HG03342 (cell line): ENCODE results near the gene AKR7A2.
"Not testable (repeated sequence)": the region's sequence is repeated elsewhere in the genome, so short reads cannot be mapped to it uniquely, and the experiment has no call there.

Source experiments
- ATAC-seq: cut with Tn5 transposase; IDR thresholded peaks from one replicate; pipeline ENCODE4 v1.9.1; 2021; ENCODE audit warnings: mild to moderate bottlenecking, moderate library complexity; ENCODE audit not compliant: unreplicated experiment

Gene AKR7A2

DNA sequence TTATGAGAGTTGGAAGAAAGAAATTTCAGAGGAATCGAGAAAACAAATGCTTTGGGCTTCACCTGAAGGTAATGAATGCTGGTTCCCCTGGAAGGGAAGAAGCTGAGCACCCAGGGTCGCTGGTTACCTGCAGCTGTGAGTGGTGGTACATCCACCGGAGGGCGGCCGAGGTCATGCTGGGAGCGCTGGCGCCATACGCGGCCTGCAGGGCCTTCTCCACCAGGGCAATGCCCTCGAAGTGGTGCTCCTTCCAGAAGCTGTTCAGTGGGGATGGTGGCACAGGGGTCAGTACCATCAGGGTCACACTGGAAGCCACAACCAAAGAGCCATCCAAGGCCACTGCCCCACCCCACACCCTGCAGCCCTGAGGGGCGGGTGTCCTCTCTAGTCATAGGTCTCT, 43.5 kb downstream of the AKR7A2 start:
- no peak for ATAC-seq

- ATAC-seq = no peak
Measured at GRCh38 chr1:19262744-19263143, 49.2 kb downstream of the AKR7A2 start.

- ATAC-seq = no peak
Measured at GRCh38 chr1:19262047-19262446, 49.9 kb downstream of the AKR7A2 start.

DNA sequence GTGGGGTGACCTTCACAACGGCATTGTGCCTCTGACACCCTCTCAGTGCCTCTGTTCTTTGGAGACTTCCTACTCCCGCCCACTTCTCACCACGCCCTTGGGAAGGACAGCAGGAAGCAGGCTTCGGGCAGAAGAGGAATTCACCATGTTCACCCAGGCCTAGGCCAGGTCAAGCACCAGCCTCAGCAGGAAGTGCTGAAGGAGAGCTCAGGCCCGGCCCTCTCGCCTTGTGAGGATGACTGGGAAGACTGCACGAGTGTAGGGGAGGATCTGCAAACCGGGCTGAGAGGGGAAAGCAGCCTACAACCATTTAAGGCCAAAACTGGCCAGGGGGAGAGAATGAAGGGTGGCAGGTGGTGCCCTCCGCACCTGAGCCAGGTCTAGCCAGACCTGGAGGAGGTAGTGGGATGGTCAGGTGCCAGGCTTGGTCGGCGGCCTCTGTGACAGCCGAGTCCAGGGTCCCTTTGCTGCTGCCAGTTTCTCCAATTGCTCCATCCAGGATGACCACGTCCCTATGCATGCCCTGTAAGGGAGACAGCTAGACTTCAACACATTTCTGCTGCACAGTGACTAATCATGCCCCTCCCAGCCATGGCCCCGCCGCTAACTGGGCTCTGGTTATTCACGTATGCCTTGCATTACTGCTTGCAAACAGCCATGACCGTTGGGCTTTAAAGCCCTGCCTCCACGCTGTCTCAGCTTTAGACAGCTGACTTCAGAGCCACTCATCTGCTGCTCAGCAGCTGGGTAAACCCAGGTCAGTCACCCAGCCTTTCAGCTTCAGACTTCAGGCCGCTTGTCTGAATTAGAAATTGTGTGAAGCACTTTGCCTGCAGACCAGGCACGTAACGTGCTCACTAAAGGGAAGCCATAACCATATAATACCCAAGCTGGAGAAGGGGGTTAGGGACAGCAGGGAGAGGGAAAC, 51.5 kb downstream of the AKR7A2 start:
- no peak for ATAC-seq

- ATAC-seq = no peak
Measured at GRCh38 chr1:19258353-19258752, 53.6 kb downstream of the AKR7A2 start.

DNA sequence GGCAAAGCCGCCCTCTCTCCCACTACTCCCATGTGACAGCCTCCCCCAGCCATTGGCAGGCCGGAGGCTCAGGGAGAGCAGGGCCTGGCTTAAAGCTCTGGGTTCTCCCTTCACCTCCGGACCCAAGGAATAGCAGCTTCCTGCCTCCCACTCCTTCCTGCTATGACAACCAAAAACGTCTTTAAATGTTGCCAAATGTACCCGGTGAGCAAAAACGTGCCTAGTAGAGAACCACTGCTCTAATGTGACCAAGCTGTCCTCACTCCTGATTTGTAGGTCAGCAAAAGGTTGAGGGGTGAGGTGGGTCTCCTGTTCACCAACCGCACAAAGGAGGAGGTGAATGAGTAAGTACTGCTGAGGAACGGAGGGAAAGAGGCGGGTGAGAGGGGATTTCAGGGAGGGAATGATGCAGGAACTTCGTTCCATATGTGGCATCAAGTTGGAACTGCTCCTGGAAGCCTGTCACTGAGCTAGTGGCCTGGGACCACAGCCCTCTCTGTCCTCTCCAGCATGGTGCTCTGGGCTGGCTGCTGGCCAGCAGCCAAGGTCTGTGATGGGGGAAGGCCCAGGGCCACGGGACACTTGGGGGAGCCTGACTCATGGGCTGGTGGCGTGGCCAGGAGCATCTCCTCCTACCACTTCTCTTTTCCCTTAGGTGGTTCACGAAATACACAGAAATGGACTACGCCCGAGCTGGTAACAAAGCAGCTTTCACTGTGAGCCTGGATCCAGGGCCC, 54.6 kb downstream of the AKR7A2 start:
- ATAC-seq = no peak

DNA sequence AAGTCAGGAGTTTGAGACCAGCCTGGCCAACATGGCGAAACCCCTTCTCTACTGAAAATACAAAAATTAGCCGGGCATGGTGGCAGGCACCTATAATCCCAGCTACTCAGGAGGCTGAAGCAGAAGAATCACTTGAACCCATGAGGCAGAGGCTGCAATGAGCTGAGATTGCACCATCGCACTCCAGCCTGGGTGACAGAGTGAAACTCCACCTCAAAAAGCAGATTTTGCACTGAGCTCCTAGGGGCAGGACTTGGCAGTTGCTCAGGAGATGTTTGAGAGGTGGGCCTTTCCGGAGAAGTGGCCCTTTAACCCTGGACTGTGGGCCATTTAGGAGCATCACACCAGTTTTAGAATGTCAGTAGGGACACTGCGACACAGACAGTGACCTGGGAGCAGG, 55.6 kb downstream of the AKR7A2 start:
- ATAC-seq = not testable (repeated sequence)

- ATAC-seq = no peak
Measured at GRCh38 chr1:19255288-19255687, 56.7 kb downstream of the AKR7A2 start.

DNA sequence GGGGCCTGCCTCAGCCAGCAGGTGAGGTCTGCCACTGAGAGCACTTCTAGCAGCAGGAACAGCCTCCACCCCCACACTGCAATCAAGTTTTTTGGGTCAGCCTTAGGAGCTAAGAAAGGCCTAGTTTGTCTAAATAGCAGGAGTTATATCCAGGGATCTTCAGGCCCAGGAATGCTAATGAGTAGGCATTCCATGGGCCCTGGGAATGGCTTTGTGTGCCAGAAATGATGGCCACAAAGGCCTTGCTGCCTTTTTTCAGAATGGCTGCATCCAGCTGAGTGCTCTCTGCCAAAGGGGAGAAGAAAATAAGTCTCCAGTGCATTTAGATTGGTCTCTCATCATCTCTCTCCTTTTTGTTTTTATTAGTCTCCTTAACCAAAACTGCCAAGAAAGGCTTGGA, 57.5 kb downstream of the AKR7A2 start:
- no peak for ATAC-seq
